ENCODE data around the gene PYGM.
A peak's percentile ranks its signal among the peaks of the same experiment; 100 is the strongest.

PYGM gene

DNA sequence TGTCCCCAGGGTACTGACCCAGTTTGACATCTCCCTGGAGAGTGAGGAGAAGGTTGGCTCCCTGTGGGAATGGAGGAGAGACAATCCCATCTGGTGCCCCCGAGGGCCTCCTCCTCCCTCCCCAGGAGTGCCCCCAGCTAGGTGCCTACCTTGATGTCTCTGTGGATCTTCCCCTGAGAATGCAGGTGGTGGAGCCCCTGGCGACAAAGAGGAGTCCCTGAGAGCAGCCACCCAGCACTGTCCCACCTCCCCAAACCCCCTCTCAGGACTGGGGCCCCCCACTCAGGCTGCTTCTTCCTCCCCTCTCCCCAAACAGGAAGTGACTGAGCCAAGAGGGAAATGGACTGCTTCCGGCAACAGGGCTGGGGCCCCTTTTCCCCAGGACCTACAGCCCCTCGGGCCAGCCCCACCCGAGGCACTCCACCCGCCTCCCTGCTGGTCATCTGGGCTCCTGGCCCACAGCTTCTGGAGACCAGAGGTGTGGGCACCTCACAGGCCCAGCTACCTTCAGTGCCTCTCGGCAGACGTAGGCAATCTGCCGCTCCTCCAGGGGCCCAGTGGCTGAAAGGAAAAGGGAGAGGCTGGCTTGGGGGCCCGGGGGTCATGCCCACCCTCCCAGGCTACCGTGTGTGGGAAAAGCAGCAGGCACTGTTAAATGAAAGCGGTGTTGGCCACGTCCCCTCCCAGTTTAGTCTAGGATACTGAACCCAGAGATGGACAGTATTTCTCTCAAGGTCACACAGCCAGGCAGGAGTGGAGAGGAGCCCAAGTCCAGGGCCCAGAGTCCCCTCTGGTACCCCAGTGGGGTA is 42.0 kb upstream of the PYGM start:
- TF ChIP-seq ZFX (IDR thresholded peaks at IDR 0.05; ENCODE audit: borderline replicate concordance) = no peak
- TF ChIP-seq, protein P1, sequence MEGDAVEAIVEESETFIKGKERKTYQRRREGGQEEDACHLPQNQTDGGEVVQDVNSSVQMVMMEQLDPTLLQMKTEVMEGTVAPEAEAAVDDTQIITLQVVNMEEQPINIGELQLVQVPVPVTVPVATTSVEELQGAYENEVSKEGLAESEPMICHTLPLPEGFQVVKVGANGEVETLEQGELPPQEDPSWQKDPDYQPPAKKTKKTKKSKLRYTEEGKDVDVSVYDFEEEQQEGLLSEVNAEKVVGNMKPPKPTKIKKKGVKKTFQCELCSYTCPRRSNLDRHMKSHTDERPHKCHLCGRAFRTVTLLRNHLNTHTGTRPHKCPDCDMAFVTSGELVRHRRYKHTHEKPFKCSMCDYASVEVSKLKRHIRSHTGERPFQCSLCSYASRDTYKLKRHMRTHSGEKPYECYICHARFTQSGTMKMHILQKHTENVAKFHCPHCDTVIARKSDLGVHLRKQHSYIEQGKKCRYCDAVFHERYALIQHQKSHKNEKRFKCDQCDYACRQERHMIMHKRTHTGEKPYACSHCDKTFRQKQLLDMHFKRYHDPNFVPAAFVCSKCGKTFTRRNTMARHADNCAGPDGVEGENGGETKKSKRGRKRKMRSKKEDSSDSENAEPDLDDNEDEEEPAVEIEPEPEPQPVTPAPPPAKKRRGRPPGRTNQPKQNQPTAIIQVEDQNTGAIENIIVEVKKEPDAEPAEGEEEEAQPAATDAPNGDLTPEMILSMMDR (IDR thresholded peaks at IDR 0.05) = no peak
- H3K27ac ChIP-seq = peak overlapping the region; percentile 88

DNA sequence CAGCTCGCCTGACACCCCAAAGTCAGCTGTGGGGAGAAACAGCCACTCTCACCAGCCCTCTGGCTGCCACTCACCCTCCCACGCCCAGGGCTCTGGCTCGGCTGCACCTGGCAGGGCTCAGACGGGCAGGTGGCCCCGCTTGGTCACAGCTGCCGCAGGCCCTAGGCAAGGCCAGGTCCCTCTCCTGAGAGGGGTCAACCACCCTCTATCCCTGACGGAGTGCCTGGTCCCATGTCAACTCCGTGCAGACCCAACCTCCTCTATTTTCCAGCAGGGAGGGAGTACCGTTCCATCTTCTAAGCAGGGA is 41.3 kb upstream of the PYGM start:
- TF ChIP-seq ZFX (IDR thresholded peaks at IDR 0.05; ENCODE audit: borderline replicate concordance) = no peak
- TF ChIP-seq, protein P1 (IDR thresholded peaks at IDR 0.05) = no peak
- H3K27ac ChIP-seq = 0 out of 2 replicates have a peak overlapping the region, but pooled peaks have one; percentile 88

DNA sequence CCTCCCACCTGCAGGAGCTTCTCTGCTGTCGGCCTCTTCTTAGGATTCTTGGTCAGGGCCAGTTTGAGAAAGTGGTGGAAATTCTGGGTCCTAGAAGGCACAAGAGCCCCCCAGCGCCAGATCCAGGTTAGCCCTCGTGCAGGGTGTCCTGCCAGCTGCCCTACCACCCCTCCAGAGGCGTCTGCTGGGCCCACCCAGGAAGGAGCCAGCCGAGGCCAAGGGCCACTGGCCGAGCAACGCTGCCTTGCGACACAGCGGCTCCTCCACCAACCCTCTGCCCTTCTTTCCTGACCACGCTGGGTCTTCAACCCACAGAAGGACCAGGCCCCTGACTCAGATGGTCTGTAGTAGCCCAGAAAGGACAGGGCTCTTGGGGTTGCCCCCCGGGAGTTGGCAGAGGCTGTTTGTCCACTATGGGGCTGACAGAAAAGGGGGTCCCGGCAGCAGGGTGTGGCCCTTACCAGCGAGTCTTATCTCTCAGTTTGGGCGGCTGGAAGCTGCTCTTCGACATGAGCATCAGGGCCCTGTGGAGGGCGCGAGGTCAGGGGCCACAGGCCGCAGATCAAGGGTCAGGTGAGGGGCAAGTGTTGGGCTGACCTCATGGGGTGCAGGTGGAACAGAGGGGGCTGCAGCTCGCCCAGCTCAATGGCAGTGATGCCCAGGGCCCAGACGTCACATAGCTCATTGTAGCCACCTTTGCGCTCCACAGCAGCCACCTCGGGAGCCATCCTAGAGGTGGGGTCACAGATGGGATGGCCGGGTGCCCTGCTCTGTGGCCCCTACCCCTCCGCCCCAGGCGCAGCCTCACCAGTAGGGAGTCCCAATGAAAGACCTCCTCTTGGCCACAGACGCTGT is 40.8 kb upstream of the PYGM start:
- H3K27ac ChIP-seq = no peak overlapping the region
- TF ChIP-seq, protein P1 (IDR thresholded peaks at IDR 0.05) = no peak
- TF ChIP-seq ZFX (IDR thresholded peaks at IDR 0.05; ENCODE audit: borderline replicate concordance) = no peak

GRCh38 chr11:64799623-64800302 is 40.0 kb upstream of the PYGM start:
- no peak overlapping the region for H3K27ac ChIP-seq
- TF ChIP-seq, protein P1 (IDR thresholded peaks at IDR 0.05) = no peak
- no peak for TF ChIP-seq ZFX (IDR thresholded peaks at IDR 0.05; ENCODE audit: borderline replicate concordance)

DNA sequence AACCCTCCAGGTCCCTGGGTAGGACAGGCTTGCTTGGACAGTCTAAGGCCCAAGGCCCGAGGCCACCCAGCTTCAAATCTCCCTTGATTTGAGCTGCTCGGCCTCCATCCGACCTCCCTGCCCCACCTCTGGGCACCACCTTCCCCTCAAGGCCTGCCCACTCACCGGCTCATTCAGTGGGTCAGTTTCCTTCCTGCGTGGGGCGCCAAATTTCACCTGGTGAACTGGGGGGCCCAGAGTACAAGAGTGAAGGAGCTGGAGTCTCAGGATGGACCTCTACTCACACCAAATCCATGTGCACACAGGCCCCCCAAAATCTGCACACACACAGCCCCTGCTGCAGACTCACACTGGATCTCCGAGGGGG is 39.5 kb upstream of the PYGM start:
- no peak for TF ChIP-seq ZFX (IDR thresholded peaks at IDR 0.05; ENCODE audit: borderline replicate concordance)
- TF ChIP-seq, protein P1 (IDR thresholded peaks at IDR 0.05) = no peak
- H3K27ac ChIP-seq = no peak overlapping the region

DNA sequence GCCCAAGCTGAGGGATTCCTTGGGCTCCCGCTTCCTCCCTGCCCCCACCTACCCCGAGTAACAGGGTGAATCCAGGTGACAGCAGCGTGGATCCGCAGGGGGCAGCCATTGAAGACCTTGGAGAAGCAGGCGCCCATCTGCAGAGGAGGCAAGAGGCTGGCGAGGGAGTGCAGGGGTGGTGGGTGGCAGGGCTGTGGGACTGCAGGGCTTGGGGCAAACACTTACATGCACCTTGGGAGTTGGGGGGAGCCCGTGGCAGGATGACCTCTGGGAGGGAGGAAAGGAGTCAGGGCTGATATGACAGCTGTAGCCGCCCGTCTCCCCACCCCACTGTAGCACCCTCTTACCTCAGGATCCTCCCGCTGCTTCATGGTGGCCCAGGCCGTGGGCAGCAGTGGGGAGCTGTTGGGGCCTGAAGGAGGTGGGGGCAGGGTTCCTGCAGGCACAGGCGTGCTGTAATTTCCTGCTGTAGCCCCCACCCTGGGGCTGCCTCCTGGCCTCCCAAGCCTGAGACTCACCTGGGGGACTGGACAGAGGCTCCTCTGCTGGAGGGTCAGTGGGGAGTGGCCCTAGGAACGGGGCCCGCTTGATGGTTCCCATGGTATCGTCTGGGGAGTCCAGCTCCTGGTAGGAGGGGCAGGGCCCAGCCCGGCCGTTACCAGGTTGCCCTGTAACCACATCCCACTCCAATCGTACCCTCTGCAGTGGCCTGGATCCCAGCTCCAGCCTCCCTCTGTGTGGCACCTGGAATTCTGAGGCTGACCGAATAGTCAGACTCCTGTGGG is 37.2 kb upstream of the PYGM start:
- H3K27ac ChIP-seq = no peak overlapping the region
- TF ChIP-seq ZFX (IDR thresholded peaks at IDR 0.05; ENCODE audit: borderline replicate concordance) = no peak
- TF ChIP-seq, protein P1 (IDR thresholded peaks at IDR 0.05) = no peak
